ENCODE measurements around the gene APBA2. TPM values are rescaled to one million over a fixed set of nuclear protein-coding genes. Genes with fewer than 3 reads are reported as not detected.

APBA2 gene
- total RNA-seq, 6 experiments from 2014 or later: 5.3 to 6.5 (median 6.1) TPM

DNA sequence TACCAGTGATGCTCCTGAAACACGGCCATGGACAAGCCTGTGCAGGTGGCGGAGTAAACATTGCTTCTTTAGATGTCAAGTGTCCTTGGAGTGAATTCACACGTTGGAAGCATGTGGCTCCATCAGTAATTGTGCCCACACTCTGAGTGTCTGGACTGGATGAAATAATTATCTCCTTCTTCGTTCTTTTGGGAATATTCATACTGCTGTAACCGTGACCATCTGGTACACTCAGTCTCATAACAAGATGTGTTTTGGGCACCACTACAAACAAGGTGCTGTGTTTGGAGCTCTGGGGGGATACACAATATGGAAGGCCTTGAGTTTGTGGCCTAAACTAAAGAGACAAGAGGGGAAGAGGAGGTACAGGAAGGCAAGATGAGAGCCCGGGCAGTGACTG lies 165.6 kb downstream of the APBA2 start:
- Mint-ChIP-seq H3K36me3 (ENCODE audit: low read depth) (0 out of 2 replicates have a peak, but pooled peaks cover 4% of the 10 kb centered on the region), H3K4me1 (ENCODE audit: low read depth) (no peaks in the 10 kb centered on the region), H3K9me3 (peaks cover 17% of the 10 kb centered on the region), H3K27ac (no peak overlapping the region), H3K4me3 (no peak overlapping the region), H3K27me3 (ENCODE audit: insufficient read depth) (no peaks in the 10 kb centered on the region; the same call in 1 of the 2 replicates)
- TF ChIP-seq, protein P1, sequence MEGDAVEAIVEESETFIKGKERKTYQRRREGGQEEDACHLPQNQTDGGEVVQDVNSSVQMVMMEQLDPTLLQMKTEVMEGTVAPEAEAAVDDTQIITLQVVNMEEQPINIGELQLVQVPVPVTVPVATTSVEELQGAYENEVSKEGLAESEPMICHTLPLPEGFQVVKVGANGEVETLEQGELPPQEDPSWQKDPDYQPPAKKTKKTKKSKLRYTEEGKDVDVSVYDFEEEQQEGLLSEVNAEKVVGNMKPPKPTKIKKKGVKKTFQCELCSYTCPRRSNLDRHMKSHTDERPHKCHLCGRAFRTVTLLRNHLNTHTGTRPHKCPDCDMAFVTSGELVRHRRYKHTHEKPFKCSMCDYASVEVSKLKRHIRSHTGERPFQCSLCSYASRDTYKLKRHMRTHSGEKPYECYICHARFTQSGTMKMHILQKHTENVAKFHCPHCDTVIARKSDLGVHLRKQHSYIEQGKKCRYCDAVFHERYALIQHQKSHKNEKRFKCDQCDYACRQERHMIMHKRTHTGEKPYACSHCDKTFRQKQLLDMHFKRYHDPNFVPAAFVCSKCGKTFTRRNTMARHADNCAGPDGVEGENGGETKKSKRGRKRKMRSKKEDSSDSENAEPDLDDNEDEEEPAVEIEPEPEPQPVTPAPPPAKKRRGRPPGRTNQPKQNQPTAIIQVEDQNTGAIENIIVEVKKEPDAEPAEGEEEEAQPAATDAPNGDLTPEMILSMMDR (IDR thresholded peaks at IDR 0.05): no peak
- DNase-seq: no peak

DNA sequence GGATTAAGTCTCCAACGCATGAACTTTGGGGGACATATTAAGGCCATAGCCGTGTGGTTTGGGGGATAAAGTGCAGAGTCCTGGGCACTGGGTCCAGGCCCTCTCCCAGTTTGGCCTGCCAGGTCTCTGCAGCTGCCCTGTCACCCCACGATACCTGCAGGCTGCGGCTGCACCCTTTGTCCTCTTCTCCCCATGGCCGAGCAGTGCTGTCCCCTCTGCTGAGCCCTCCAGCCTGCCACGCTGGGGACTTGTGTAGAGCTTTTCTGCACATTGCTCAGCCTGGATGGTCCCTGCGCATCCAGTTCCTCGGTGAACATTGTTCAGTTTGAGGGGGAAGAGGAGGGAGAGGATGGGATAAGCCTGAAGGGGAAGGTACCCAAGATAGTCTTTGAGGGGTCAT lies 167.2 kb downstream of the APBA2 start:
- Mint-ChIP-seq H3K9me3 (peaks cover 17% of the 10 kb centered on the region), H3K4me1 (ENCODE audit: low read depth) (no peaks in the 10 kb centered on the region), H3K4me3 (no peak overlapping the region), H3K27me3 (ENCODE audit: insufficient read depth) (no peaks in the 10 kb centered on the region; the same call in 1 of the 2 replicates), H3K36me3 (ENCODE audit: low read depth) (0 out of 2 replicates have a peak, but pooled peaks cover 4% of the 10 kb centered on the region), H3K27ac (no peak overlapping the region)
- DNase-seq: no peak
- TF ChIP-seq, protein P1 (IDR thresholded peaks at IDR 0.05): no peak

DNA sequence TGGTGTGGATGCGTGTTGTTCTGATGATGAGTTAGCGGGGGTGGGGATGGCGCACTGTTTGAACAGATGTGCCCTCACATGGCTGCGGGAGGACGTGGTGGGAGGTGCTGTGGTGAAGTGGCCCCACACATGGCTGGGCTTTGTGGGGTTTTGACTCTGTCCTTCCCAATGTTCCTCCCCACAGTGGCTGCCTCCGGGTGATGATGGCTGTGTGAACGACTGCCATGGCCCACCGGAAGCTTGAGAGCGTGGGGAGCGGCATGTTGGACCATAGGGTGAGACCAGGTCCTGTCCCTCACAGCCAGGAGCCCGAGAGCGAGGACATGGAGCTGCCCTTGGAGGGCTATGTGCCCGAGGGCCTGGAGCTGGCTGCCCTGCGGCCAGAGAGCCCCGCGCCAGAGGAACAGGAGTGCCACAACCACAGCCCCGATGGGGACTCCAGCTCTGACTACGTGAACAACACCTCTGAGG lies 167.9 kb downstream of the APBA2 start:
- Mint-ChIP-seq H3K4me1 (ENCODE audit: low read depth) (no peaks in the 10 kb centered on the region), H3K27me3 (ENCODE audit: insufficient read depth) (no peaks in the 10 kb centered on the region; the same call in 1 of the 2 replicates), H3K4me3 (no peak overlapping the region), H3K27ac (no peak overlapping the region), H3K36me3 (ENCODE audit: low read depth) (0 out of 2 replicates have a peak, but pooled peaks cover 4% of the 10 kb centered on the region), H3K9me3 (peaks cover 17% of the 10 kb centered on the region)
- no peak for DNase-seq
- TF ChIP-seq, protein P1 (IDR thresholded peaks at IDR 0.05): no peak

DNA sequence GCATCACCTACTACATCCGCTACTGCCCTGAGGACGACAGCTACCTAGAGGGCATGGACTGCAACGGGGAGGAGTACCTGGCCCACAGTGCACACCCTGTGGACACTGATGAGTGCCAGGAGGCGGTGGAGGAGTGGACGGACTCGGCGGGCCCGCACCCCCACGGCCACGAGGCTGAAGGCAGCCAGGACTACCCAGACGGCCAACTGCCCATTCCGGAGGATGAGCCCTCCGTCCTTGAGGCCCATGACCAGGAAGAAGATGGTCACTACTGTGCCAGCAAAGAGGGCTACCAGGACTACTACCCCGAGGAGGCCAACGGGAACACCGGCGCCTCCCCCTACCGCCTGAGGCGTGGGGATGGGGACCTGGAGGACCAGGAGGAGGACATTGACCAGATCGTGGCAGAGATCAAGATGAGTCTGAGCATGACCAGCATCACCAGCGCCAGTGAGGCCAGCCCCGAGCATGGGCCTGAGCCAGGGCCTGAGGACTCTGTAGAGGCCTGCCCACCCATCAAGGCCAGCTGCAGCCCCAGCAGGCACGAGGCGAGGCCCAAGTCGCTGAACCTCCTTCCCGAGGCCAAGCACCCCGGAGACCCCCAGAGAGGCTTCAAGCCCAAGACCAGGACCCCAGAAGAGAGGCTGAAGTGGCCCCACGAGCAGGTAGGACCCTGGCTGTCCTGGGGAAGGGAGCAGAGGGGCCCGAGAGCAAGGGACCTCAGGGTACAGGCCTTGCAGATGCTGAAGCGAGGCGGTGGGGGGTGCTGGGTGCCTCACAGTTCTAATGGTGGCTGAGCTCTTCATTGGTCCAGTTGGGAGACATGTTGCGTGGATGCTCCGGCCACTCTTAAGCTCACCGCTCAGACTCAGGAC lies 168.6 kb downstream of the APBA2 start:
- Mint-ChIP-seq H3K9me3 (peaks cover 20% of the 10 kb centered on the region), H3K27ac (no peak overlapping the region), H3K27me3 (ENCODE audit: insufficient read depth) (no peaks in the 10 kb centered on the region; the same call in 1 of the 2 replicates), H3K36me3 (ENCODE audit: low read depth) (0 out of 2 replicates have a peak, but pooled peaks cover 4% of the 10 kb centered on the region), H3K4me3 (no peak overlapping the region), H3K4me1 (ENCODE audit: low read depth) (no peaks in the 10 kb centered on the region)
- TF ChIP-seq, protein P1 (IDR thresholded peaks at IDR 0.05): no peak
- DNase-seq: no peak

DNA sequence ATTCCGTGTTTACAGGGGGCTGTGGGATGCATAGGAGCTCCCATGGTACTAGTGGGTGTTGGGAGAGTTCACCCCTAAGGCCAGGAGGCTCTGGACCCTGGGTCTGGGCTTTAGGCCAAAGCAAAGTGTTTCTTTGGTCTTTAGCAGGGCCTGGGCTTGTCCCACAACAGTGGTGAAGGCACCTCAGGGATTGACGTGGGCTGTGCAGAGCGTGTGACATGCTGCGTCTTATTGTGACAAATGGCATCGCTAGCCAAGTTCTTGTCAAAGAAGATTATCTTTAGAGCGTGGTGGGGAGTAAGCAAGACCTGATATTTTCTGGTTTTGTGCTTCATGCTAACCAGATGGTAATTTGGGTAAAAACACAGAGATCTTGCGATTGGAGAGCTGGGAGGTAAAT lies 170.1 kb downstream of the APBA2 start:
- TF ChIP-seq, protein P1 (IDR thresholded peaks at IDR 0.05): no peak
- H3K4me1 Mint-ChIP-seq (ENCODE audit: low read depth): no peaks in the 10 kb centered on the region
- no peak overlapping the region for H3K27ac Mint-ChIP-seq
- H3K9me3 Mint-ChIP-seq: peaks cover 25% of the 10 kb centered on the region
- no peak for DNase-seq
- no peaks in the 10 kb centered on the region; the same call in 1 of the 2 replicates for H3K27me3 Mint-ChIP-seq (ENCODE audit: insufficient read depth)
- H3K36me3 Mint-ChIP-seq (ENCODE audit: low read depth): 0 out of 2 replicates have a peak, but pooled peaks cover 4% of the 10 kb centered on the region
- H3K4me3 Mint-ChIP-seq: no peak overlapping the region
